GM12892 (cell line): ENCODE data around the gene ASB17.

Source experiments
- POLR2A ChIP-seq: IDR thresholded peaks from 2 replicates; pipeline ENCODE4 v1.6.1; 2011; ENCODE audit warnings: low read depth, low read length, control low read depth
- POLR2AphosphoS5 ChIP-seq: IDR thresholded peaks from 2 replicates; pipeline ENCODE4 v1.6.1; 2011; ENCODE audit warnings: low read depth, low read length, control low read depth
- TAF1 ChIP-seq: IDR thresholded peaks from 2 replicates; pipeline ENCODE4 v1.6.1; 2011; ENCODE audit warnings: low read depth, mild to moderate bottlenecking, control low read depth, low read length, borderline replicate concordance

GRCh38 chr1:75901371-75901770, 30.8 kb downstream of the ASB17 start:
- TF ChIP-seq POLR2AphosphoS5: no peak
- no peak for TF ChIP-seq TAF1
- TF ChIP-seq POLR2A: no peak
